Measurements from ENCODE around the gene ITGB8.
"Not testable (repeated sequence)": the region's sequence is repeated elsewhere in the genome, so short reads cannot be mapped to it uniquely, and the experiment has no call there.

The ITGB8 gene

GRCh38 chr7:20299647-20300312 is 30.9 kb upstream of the ITGB8 start:
- DNase-seq (ENCODE audit: low read depth): peak; percentile 36
- no peak for TF ChIP-seq CTCF (conservative IDR thresholded peaks at IDR 0.05; ENCODE audit: control insufficient read depth, insufficient read depth, low read depth, low read length)
- H3K4me3 ChIP-seq (ENCODE audit: control insufficient read depth, low read depth, low read length): no peak overlapping the region

GRCh38 chr7:20301311-20301939 is 29.3 kb upstream of the ITGB8 start:
- no peak overlapping the region for H3K4me3 ChIP-seq (ENCODE audit: control insufficient read depth, low read depth, low read length)
- peak; percentile 59 for DNase-seq (ENCODE audit: low read depth)
- no peak for TF ChIP-seq CTCF (conservative IDR thresholded peaks at IDR 0.05; ENCODE audit: control insufficient read depth, insufficient read depth, low read depth, low read length)

- not testable (repeated sequence) for H3K4me3 ChIP-seq (ENCODE audit: control insufficient read depth, low read depth, low read length); DNase-seq (ENCODE audit: low read depth)
Measured at GRCh38 chr7:20302300-20302699, 28.4 kb upstream of the ITGB8 start.

- TF ChIP-seq CTCF (conservative IDR thresholded peaks at IDR 0.05; ENCODE audit: control insufficient read depth, insufficient read depth, low read depth, low read length): no peak
- DNase-seq (ENCODE audit: low read depth): no peak
- H3K4me3 ChIP-seq (ENCODE audit: control insufficient read depth, low read depth, low read length): no peak overlapping the region
Measured at GRCh38 chr7:20302891-20303290, 27.8 kb upstream of the ITGB8 start.

GRCh38 chr7:20304366-20304765 is 26.3 kb upstream of the ITGB8 start:
- no peak overlapping the region for H3K4me3 ChIP-seq (ENCODE audit: control insufficient read depth, low read depth, low read length)
- DNase-seq (ENCODE audit: low read depth): no peak
- TF ChIP-seq CTCF (conservative IDR thresholded peaks at IDR 0.05; ENCODE audit: control insufficient read depth, insufficient read depth, low read depth, low read length): no peak

- H3K4me3 ChIP-seq (ENCODE audit: control insufficient read depth, low read depth, low read length): no peak overlapping the region
- no peak for DNase-seq (ENCODE audit: low read depth)
- no peak for TF ChIP-seq CTCF (conservative IDR thresholded peaks at IDR 0.05; ENCODE audit: control insufficient read depth, insufficient read depth, low read depth, low read length)
Measured at GRCh38 chr7:20305726-20306125, 25.0 kb upstream of the ITGB8 start.

GRCh38 chr7:20306180-20306946 is 24.3 kb upstream of the ITGB8 start:
- H3K4me3 ChIP-seq (ENCODE audit: control insufficient read depth, low read depth, low read length): no peak overlapping the region
- no peak for TF ChIP-seq CTCF (conservative IDR thresholded peaks at IDR 0.05; ENCODE audit: control insufficient read depth, insufficient read depth, low read depth, low read length)

More at GRCh38 chr7:20306180-20306946, 24.3 kb upstream of the ITGB8 start:
- DNase-seq (ENCODE audit: low read depth): no peak

Data from fibroblast of mammary gland (primary cell).